Stimulated activated CD4-positive, alpha-beta T cell treated with anti-CD3 and anti-CD28 coated beads, Interleukin-4, amount 100 ng/mL, for 24 hours (primary cell): ENCODE measurements around the gene APOC3.
"Not testable (repeated sequence)": the region's sequence is repeated elsewhere in the genome, so short reads cannot be mapped to it uniquely, and the experiment has no call there.

ENCODE experiments used
- DNase-seq: peaks from one replicate; pipeline ENCODE4 v3.0.0-alpha.2; 2020

The APOC3 gene

GRCh38 chr11:116829525-116830183 is at the start of gene APOC3:
TSS of gene APOC3 (plus strand) at chr11:116829907. CDS start at chr11:116830583, 676 bp downstream.
- no peak for DNase-seq

GRCh38 chr11:116782728-116783127 is 47.0 kb upstream of the APOC3 start:
- no peak for DNase-seq

- DNase-seq: no peak
Measured at GRCh38 chr11:116786326-116786725, 43.4 kb upstream of the APOC3 start.

GRCh38 chr11:116786966-116787365 is 42.7 kb upstream of the APOC3 start:
- no peak for DNase-seq

GRCh38 chr11:116787436-116787785 is 42.3 kb upstream of the APOC3 start:
- DNase-seq: no peak

- DNase-seq: peak; percentile 84
Measured at GRCh38 chr11:116787786-116788486, 41.8 kb upstream of the APOC3 start, which contains the start of gene ZPR1. TSS of gene ZPR1 (minus strand) at chr11:116788023. CDS start at chr11:116787990, 33 bp downstream.

GRCh38 chr11:116788534-116788933 is 41.2 kb upstream of the APOC3 start:
- no peak for DNase-seq

GRCh38 chr11:116788975-116789374 is 40.7 kb upstream of the APOC3 start:
- no peak for DNase-seq

- DNase-seq: no peak
Measured at GRCh38 chr11:116790167-116791001, 39.3 kb upstream of the APOC3 start.

- DNase-seq: peak; percentile 80
Measured at GRCh38 chr11:116791002-116791812, 38.5 kb upstream of the APOC3 start.

- DNase-seq: no peak
Measured at GRCh38 chr11:116791813-116792143, 37.9 kb upstream of the APOC3 start, which contains the start of gene APOA5. TSS of gene APOA5 (minus strand) at chr11:116791879. CDS start at chr11:116791860, 19 bp downstream.

- DNase-seq: no peak
Measured at GRCh38 chr11:116792144-116792868, 37.4 kb upstream of the APOC3 start.

GRCh38 chr11:116792869-116793771 is 36.6 kb upstream of the APOC3 start:
- DNase-seq: no peak

- no peak for DNase-seq
Measured at GRCh38 chr11:116793772-116794097, 36.0 kb upstream of the APOC3 start.

- DNase-seq: no peak
Measured at GRCh38 chr11:116794851-116795250, 34.9 kb upstream of the APOC3 start.

GRCh38 chr11:116796548-116796947 is 33.2 kb upstream of the APOC3 start:
- no peak for DNase-seq

GRCh38 chr11:116797816-116798215 is 31.9 kb upstream of the APOC3 start:
- DNase-seq: no peak

- DNase-seq: no peak
Measured at GRCh38 chr11:116798368-116798767, 31.3 kb upstream of the APOC3 start.

GRCh38 chr11:116800610-116801009 is 29.1 kb upstream of the APOC3 start:
- DNase-seq: no peak

- DNase-seq: not testable (repeated sequence)
Measured at GRCh38 chr11:116801662-116802061, 28.0 kb upstream of the APOC3 start.

- DNase-seq: no peak
Measured at GRCh38 chr11:116804001-116804400, 25.7 kb upstream of the APOC3 start.
